GM12892 (cell line): Measurements from ENCODE around the gene CTR9.

Experiments
- POLR2A ChIP-seq: IDR thresholded peaks from 2 replicates; pipeline ENCODE4 v1.6.1; 2011; ENCODE audit warnings: low read depth, low read length, control low read depth
- POLR2AphosphoS5 ChIP-seq: IDR thresholded peaks from 2 replicates; pipeline ENCODE4 v1.6.1; 2011; ENCODE audit warnings: low read depth, low read length, control low read depth
- TAF1 ChIP-seq: IDR thresholded peaks from 2 replicates; pipeline ENCODE4 v1.6.1; 2011; ENCODE audit warnings: low read depth, mild to moderate bottlenecking, control low read depth, low read length, borderline replicate concordance

DNA sequence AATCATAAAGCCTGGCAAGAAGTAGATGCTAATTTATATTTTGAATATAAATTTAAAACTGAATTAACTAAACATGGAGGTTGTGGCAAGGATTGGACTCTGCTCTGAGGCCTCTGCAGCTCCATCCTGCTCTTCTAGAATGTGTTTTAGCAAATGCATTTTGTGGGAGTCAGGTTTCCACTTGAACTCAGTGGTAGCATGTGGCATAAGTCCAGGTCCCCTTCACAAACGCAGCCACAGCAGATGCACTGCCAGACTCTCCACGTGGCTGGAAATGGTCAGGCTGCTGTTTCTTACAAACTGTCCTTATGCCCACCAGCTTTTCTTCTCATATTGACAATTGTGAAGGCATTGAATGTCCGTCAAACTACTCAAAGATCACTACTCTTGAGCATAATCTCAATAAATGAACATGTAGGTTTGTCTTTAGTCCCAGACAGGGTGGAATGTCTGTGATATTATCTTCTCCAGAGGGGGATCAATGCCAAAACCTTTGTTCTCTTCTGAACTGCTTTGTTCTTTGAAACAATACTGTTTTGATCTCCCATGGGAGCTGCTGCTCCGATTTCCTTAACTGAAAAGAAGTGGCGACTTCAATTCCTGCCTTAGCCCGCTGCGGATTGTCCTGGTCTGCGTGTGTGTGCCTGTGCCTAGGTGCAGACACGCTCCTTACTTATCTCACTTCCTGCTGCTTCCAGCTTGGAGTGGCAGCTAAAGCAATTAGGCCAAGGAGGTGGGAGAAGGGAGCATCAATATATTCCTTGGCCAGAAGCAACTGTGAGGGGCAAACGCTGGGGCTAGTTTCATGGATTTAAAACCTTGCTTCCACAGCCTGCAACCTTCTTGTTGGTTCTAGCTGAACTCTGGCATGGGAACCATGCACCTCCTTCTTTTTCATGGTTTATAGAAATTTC is 33.4 kb downstream of the CTR9 start:
- no peak for TF ChIP-seq POLR2AphosphoS5
- TF ChIP-seq TAF1: no peak
- TF ChIP-seq POLR2A: no peak
